ENCODE data around the gene SCIN. TPM values are rescaled to one million over a fixed set of nuclear protein-coding genes. Genes with fewer than 3 reads are reported as not detected.

Gene SCIN
- total RNA-seq, 1 donor from 2014 or later: not detected

DNA sequence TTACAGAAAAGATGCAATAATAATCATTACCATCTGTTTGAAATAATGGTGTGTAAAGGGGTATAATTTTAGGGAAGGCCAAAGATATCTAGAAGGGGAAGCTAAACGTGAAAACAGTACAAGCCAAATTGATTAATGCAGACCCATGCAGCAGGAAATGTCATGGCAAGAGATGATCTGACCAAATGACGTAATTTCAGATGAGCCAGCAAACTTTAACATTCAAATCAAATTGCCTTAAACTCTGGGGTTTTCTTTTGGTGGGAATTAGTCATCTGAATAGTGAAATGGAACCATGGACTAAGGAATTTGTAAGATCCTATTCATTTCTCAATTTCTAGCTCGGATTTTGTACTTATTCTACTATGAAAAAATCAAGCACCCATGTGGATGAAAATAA lies 21.4 kb upstream of the SCIN start:
- H3K27ac Mint-ChIP-seq (ENCODE audit: unreplicated experiment): no peak overlapping the region

DNA sequence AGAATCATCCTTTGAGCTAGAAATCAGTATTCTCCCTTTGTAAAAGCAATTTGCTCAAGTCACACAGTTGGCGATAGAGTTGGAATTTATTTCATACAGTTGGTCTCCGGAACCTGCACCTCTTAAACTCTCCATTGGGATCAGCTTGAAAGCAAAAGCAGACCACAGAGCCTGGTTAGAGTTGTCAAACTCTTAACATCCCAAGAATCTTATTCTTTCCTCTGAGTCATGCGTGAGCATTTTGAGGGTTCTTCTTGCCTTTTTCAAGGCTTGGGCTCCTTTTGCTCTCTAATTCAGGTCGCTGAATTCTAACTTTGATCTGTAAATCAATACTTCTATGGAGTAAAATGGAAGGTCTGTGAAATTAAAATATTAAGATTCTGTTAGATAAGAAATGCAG lies 19.6 kb upstream of the SCIN start:
- no peaks in the 10 kb centered on the region for H3K36me3 Mint-ChIP-seq (ENCODE audit: unreplicated experiment)
- TF ChIP-seq, protein P1, sequence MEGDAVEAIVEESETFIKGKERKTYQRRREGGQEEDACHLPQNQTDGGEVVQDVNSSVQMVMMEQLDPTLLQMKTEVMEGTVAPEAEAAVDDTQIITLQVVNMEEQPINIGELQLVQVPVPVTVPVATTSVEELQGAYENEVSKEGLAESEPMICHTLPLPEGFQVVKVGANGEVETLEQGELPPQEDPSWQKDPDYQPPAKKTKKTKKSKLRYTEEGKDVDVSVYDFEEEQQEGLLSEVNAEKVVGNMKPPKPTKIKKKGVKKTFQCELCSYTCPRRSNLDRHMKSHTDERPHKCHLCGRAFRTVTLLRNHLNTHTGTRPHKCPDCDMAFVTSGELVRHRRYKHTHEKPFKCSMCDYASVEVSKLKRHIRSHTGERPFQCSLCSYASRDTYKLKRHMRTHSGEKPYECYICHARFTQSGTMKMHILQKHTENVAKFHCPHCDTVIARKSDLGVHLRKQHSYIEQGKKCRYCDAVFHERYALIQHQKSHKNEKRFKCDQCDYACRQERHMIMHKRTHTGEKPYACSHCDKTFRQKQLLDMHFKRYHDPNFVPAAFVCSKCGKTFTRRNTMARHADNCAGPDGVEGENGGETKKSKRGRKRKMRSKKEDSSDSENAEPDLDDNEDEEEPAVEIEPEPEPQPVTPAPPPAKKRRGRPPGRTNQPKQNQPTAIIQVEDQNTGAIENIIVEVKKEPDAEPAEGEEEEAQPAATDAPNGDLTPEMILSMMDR (IDR thresholded peaks at IDR 0.05; ENCODE audit: partially characterized antibody, unreplicated experiment): no peak
- no peaks in the 10 kb centered on the region for H3K4me1 Mint-ChIP-seq (ENCODE audit: low read depth, unreplicated experiment)
- no peak overlapping the region for H3K27ac Mint-ChIP-seq (ENCODE audit: unreplicated experiment)
- no peaks in the 10 kb centered on the region for H3K27me3 Mint-ChIP-seq (ENCODE audit: unreplicated experiment)
- H3K4me3 Mint-ChIP-seq (ENCODE audit: unreplicated experiment): no peak overlapping the region
- DNase-seq: no peak
- H3K9me3 Mint-ChIP-seq (ENCODE audit: unreplicated experiment): no peaks in the 10 kb centered on the region

More for the DNA sequence above, 21.4 kb upstream of the SCIN start:
- Mint-ChIP-seq H3K9me3 (ENCODE audit: unreplicated experiment) (no peaks in the 10 kb centered on the region), H3K4me1 (ENCODE audit: low read depth, unreplicated experiment) (no peaks in the 10 kb centered on the region), H3K36me3 (ENCODE audit: unreplicated experiment) (no peaks in the 10 kb centered on the region), H3K27me3 (ENCODE audit: unreplicated experiment) (no peaks in the 10 kb centered on the region), H3K4me3 (ENCODE audit: unreplicated experiment) (no peak overlapping the region)
- TF ChIP-seq, protein P1 (IDR thresholded peaks at IDR 0.05; ENCODE audit: partially characterized antibody, unreplicated experiment): no peak
- no peak for DNase-seq

DNA sequence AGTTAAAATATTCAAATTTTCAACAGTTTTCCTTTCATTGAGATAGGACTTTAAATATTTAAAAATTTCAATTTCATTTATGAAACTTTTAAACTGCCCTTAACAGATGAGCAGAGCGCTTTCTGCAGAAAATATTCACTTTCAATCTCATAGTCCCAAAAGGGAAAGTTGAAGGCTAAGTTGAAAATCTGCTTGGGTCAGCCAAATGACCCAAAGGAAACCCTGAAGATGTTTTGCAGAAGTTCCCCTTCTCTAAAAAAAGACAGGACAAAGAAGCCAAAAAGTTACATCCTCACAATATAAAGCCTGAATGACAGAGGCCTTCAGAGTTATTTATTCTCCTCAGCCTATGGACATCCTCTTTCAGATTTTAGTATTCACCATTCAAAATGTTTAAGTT lies 17.6 kb upstream of the SCIN start:
- Mint-ChIP-seq H3K36me3 (ENCODE audit: unreplicated experiment) (peaks cover 5% of the 10 kb centered on the region), H3K4me3 (ENCODE audit: unreplicated experiment) (no peak overlapping the region), H3K9me3 (ENCODE audit: unreplicated experiment) (no peaks in the 10 kb centered on the region), H3K4me1 (ENCODE audit: low read depth, unreplicated experiment) (no peaks in the 10 kb centered on the region), H3K27ac (ENCODE audit: unreplicated experiment) (no peak overlapping the region), H3K27me3 (ENCODE audit: unreplicated experiment) (no peaks in the 10 kb centered on the region)
- DNase-seq: no peak
- TF ChIP-seq, protein P1 (IDR thresholded peaks at IDR 0.05; ENCODE audit: partially characterized antibody, unreplicated experiment): no peak

DNA sequence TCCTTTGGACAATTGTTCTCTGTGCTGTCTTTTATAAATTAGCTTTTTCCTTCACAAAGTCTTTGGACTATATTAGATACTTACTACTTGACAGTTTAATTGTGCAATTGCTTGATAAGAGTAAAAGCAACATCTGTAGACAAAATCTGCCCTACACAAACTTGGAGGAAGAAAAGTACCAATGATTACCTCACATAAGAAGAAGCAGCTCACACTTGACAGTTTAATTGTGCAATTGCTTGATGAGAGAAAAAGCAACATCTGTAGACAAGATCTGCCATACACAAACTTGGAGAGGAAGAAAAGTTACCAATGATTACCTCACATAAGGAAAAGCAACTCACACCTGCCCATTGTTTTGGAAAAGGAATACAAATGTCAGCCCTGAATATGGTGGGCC lies 17.1 kb upstream of the SCIN start:
- Mint-ChIP-seq H3K27me3 (ENCODE audit: unreplicated experiment) (no peaks in the 10 kb centered on the region), H3K9me3 (ENCODE audit: unreplicated experiment) (no peaks in the 10 kb centered on the region), H3K36me3 (ENCODE audit: unreplicated experiment) (peaks cover 5% of the 10 kb centered on the region), H3K4me1 (ENCODE audit: low read depth, unreplicated experiment) (no peaks in the 10 kb centered on the region), H3K4me3 (ENCODE audit: unreplicated experiment) (no peak overlapping the region), H3K27ac (ENCODE audit: unreplicated experiment) (no peak overlapping the region)
- TF ChIP-seq, protein P1 (IDR thresholded peaks at IDR 0.05; ENCODE audit: partially characterized antibody, unreplicated experiment): no peak
- no peak for DNase-seq

DNA sequence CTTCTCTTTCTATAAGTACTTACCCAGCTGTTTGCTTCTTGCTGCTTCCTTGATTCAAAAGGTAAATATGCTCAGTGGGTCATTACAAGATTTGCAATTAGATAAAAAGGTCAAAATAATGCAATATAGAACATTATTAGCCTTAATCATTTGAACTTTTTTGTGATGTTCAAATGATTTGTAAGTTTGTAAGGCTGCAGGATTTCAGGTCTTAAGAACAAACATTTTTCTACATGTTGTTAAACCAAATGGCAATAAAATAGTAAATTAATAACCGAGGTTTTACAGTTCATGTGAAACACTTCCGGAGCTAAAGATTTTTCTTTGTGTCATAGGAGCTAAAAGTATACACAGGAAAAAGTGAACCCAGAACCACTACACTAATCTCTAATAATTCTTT lies 16.2 kb upstream of the SCIN start:
- Mint-ChIP-seq H3K27me3 (ENCODE audit: unreplicated experiment) (no peaks in the 10 kb centered on the region), H3K36me3 (ENCODE audit: unreplicated experiment) (peaks cover 5% of the 10 kb centered on the region), H3K9me3 (ENCODE audit: unreplicated experiment) (no peaks in the 10 kb centered on the region), H3K4me1 (ENCODE audit: low read depth, unreplicated experiment) (no peaks in the 10 kb centered on the region), H3K27ac (ENCODE audit: unreplicated experiment) (no peak overlapping the region), H3K4me3 (ENCODE audit: unreplicated experiment) (no peak overlapping the region)
- no peak for DNase-seq
- TF ChIP-seq, protein P1 (IDR thresholded peaks at IDR 0.05; ENCODE audit: partially characterized antibody, unreplicated experiment): no peak

Data from glutamatergic neuron (in vitro differentiated cells).